ENCODE results near the gene LTK. TPM values are rescaled to one million over a fixed set of nuclear protein-coding genes. Genes with fewer than 3 reads are reported as not detected.

LTK gene
- total and polyA plus RNA-seq, 2 of the 4 experiments (the other 2 are of a cell fraction) = 0.18 to 0.62 TPM

- H2AK5ac ChIP-seq (ENCODE audit: low read depth, low read length) = 0 out of 2 replicates have a peak overlapping the region, but pooled peaks have one; percentile 6
- 0 out of 3 replicates have a peak overlapping the region, but pooled peaks have one; percentile 19 for H2BK15ac ChIP-seq (ENCODE audit: low read depth, low read length)
- H3K9me1 ChIP-seq (ENCODE audit: insufficient read depth, low read length) = peaks cover 16% of the 10 kb centered on the region; the same call in 1 of the 2 replicates
- no peak overlapping the region; the same call in 1 of the 2 replicates for H2BK20ac ChIP-seq (ENCODE audit: low read depth, low read length)
- H3K79me1 ChIP-seq (ENCODE audit: low read depth in 1 of 2, low read length in 2 of 2) = peaks cover 8 to 22% of the 10 kb centered on the region in 2 experiments
- H4K20me1 ChIP-seq (ENCODE audit: insufficient read depth, low read length) = peaks cover 13% of the 10 kb centered on the region; the same call in 1 of the 2 replicates
- H2BK5ac ChIP-seq (ENCODE audit: low read depth, low read length, poor library complexity, severe bottlenecking) = no peak overlapping the region
- intact Hi-C loops (cut with micrococcal nuclease) = loop anchor here (1.0 to 10.0 kb wide), 6 partner anchors 44 to 346 kb away; no protein-coding TSS in a partner anchor
- H3K4me3 ChIP-seq (ENCODE audit: insufficient read depth, low read depth, low read length) = no peak overlapping the region; the same call in 1 of the 2 replicates
- BruUV-seq (replicated peaks) = no TSS peak
- H4K8ac ChIP-seq (ENCODE audit: low read depth in 2 of 2, low read length in 2 of 2) = peak overlapping the region in 1 of 2 experiments; percentile 59; a peak in 2 of 4 replicates
- CTCF ChIA-PET = interaction anchor here (0.7 to 1.3 kb wide), 10 partner anchors 9 to 473 kb away, joined by 3 to 8 read pairs (median 4); partner anchors contain the start of gene MAPKBP1
- no peak overlapping the region for H3K18ac ChIP-seq (ENCODE audit: low read depth, low read length)
- H3K9ac ChIP-seq (ENCODE audit: low read depth, low read length) = no peak overlapping the region
- H2AK9ac ChIP-seq (replicated peaks; ENCODE audit: low read depth, low read length, poor library complexity) = peak overlapping the region; percentile 87
- H3K14ac ChIP-seq (replicated peaks; ENCODE audit: low read depth, low read length) = no peak overlapping the region
- peak overlapping the region; percentile 14; the same call in 1 of the 2 replicates for H2BK120ac ChIP-seq (ENCODE audit: low read depth, low read length)
- H3K56ac ChIP-seq (ENCODE audit: extremely low read depth, insufficient read depth, low read length) = no peak overlapping the region
- H3K27ac ChIP-seq (ENCODE audit: insufficient read depth, low read length) = no peak overlapping the region
- H4K91ac ChIP-seq (ENCODE audit: insufficient read depth, low read depth, low read length) = no peak overlapping the region
- in situ Hi-C loops (cut with MboI; ENCODE audit: low sequenced_read_pairs) = no loop called here
- peaks cover 25% of the 10 kb centered on the region for H3K4me1 ChIP-seq (ENCODE audit: control insufficient read depth, insufficient read depth, low read length)
- no peaks in the 10 kb centered on the region; the same call in 1 of the 2 replicates for H3K36me3 ChIP-seq (ENCODE audit: control insufficient read depth, insufficient read depth, low read length)
- POLR2A ChIA-PET (ENCODE audit: unreplicated experiment) = interaction anchor here (0.7 kb wide), 1 partner anchor 28 kb away, joined by 5 read pairs; no protein-coding TSS in a partner anchor
- DNase-seq (peak; percentile 67), ATAC-seq (ENCODE audit: low read depth) (peak; percentile 50)
- dilution Hi-C loops (cut with HindIII; ENCODE audit: low sequenced_read_pairs, unreplicated experiment) = no loop called here
- H3K23ac ChIP-seq (ENCODE audit: low read depth, low read length) = peak overlapping the region; percentile 18
- peak overlapping the region; percentile 92 for H3K4me2 ChIP-seq (ENCODE audit: low read depth, low read length)
- no peak overlapping the region for H4K5ac ChIP-seq (ENCODE audit: low read depth, low read length)
- no peaks in the 10 kb centered on the region for H3K9me3 ChIP-seq (ENCODE audit: control insufficient read depth, insufficient read depth, low read length)
- peak overlapping the region; percentile 93 for H2AFZ ChIP-seq (replicated peaks; ENCODE audit: low read length, poor library complexity)
- peak overlapping the region; percentile 33; the same call in 1 of the 2 replicates for H3K4ac ChIP-seq (ENCODE audit: low read depth, low read length)
- no peaks in the 10 kb centered on the region for H3K27me3 ChIP-seq (ENCODE audit: control insufficient read depth, insufficient read depth, low read length)
- 0% methylated on average over 1 of the region's 7 CpGs; no CpG with 5 or more reads in 1 of the 2 experiments for WGBS, 2 experiments (ENCODE audit: extremely low coverage in 2 of 2, insufficient read length in 1 of 2)
- TF ChIP-seq RAD21 (IDR thresholded peaks at IDR 0.05; ENCODE audit: low read length) (peak; percentile 87), RCOR1 (IDR thresholded peaks at IDR 0.05; ENCODE audit: insufficient replicate concordance, low read length) (no peak), ELK1 (IDR thresholded peaks at IDR 0.05; ENCODE audit: borderline replicate concordance, low read depth, low read length) (no peak), MAZ (IDR thresholded peaks at IDR 0.05; ENCODE audit: borderline replicate concordance, low read depth, low read length) (peak; percentile 62; the same call in 1 of the 2 replicates), MAFK (IDR thresholded peaks at IDR 0.05; ENCODE audit: low read depth, low read length) (no peak), MXI1 (IDR thresholded peaks at IDR 0.05; ENCODE audit: borderline replicate concordance, low read depth, low read length) (no peak), POLR2A (IDR thresholded peaks at IDR 0.05; ENCODE audit: low read depth, low read length) (no peak), CTCF (conservative IDR thresholded peaks at IDR 0.05; ENCODE audit: low read depth, low read length) (peak; percentile 81), FOS (IDR thresholded peaks at IDR 0.05; ENCODE audit: low read depth, low read length) (no peak), RFX5 (IDR thresholded peaks at IDR 0.05; ENCODE audit: low read depth, low read length) (no peak), BHLHE40 (IDR thresholded peaks at IDR 0.05; ENCODE audit: low read depth, low read length) (peak; percentile 13; the same call in 1 of the 2 replicates), USF2 (IDR thresholded peaks at IDR 0.05; ENCODE audit: low read depth, low read length) (no peak), CHD1 (IDR thresholded peaks at IDR 0.05; ENCODE audit: low read depth, low read length) (no peak)
Measured at GRCh38 chr15:41557673-41558399, 44.2 kb upstream of the LTK start.

Data from IMR-90 (cell line).